ENCODE results near the gene CRYBB1. TPM values are rescaled to one million over a fixed set of nuclear protein-coding genes. Genes with fewer than 3 reads are reported as not detected.

Gene CRYBB1
- total RNA-seq, 1 donor from 2014 or later, result not detected

DNA sequence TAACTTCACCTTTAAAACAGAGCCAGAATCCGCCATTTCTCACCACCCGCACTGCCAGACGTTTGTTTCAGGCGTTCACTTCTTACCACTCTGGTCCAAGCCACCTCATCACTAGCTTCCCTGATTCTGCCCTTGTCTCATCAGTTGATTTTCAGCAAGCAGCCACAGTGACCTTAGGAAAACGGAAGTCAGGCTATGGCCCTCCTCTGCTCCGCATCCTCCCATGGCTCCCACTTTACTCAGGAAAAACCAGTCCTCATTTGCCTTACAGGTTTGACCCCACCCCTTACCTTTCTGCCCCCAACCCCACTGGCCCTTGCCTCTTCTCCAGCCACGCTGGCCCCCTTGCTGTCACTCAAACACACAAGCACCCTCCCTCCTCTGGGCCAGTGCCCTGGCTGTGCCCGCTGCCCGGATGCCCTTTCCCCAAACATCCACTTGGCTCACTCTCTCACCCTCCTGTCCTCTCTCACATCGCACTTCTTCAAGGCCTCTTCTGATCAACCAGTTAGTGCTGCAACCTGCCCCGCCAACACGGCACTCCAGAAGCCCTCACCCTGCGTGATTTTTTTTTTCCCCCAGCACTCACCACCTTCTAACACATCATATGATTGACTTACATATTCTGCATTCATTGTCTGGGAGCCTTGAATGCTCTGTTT lies 46.8 kb downstream of the CRYBB1 start:
- DNase-seq (ENCODE audit: low read depth), result no peak
- H3K4me3 ChIP-seq (ENCODE audit: low read depth, low read length), result no peak overlapping the region
- no peak for TF ChIP-seq CTCF (conservative IDR thresholded peaks at IDR 0.05; ENCODE audit: low read depth, low read length)

DNA sequence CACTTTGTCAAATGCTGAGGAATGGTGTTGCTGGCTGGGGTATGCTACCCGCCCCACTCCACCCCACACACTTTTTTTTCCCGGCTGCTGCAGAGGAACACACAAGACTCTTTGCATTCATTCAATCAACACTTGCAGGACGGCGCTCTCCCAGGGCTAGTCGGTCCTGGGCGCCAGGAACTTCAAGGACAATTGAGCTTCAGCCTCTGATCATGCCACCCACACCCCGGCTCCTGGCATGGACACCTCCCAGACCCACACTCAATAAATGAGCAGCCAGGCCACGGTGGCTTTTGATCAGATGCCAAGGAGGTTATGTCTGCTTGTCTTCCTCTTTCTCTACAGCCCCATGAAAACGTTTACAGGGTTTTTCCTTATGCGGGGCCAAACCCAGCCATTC lies 47.7 kb downstream of the CRYBB1 start:
- H3K4me3 ChIP-seq (ENCODE audit: low read depth, low read length), result no peak overlapping the region
- no peak for TF ChIP-seq CTCF (conservative IDR thresholded peaks at IDR 0.05; ENCODE audit: low read depth, low read length)
- DNase-seq (ENCODE audit: low read depth), result no peak

GRCh38 chr22:26568207-26568706 lies 49.6 kb downstream of the CRYBB1 start:
- H3K4me3 ChIP-seq (ENCODE audit: low read depth, low read length), result no peak overlapping the region
- TF ChIP-seq CTCF (conservative IDR thresholded peaks at IDR 0.05; ENCODE audit: low read depth, low read length), result no peak
- DNase-seq (ENCODE audit: low read depth), result no peak

- TF ChIP-seq CTCF (conservative IDR thresholded peaks at IDR 0.05; ENCODE audit: low read depth, low read length), result no peak
- no peak for DNase-seq (ENCODE audit: low read depth)
- no peak overlapping the region for H3K4me3 ChIP-seq (ENCODE audit: low read depth, low read length)
Observed at GRCh38 chr22:26567610-26568009, 50.2 kb downstream of the CRYBB1 start.

GRCh38 chr22:26566994-26567393 lies 50.8 kb downstream of the CRYBB1 start:
- DNase-seq (ENCODE audit: low read depth), result no peak
- H3K4me3 ChIP-seq (ENCODE audit: low read depth, low read length), result no peak overlapping the region
- no peak for TF ChIP-seq CTCF (conservative IDR thresholded peaks at IDR 0.05; ENCODE audit: low read depth, low read length)

DNA sequence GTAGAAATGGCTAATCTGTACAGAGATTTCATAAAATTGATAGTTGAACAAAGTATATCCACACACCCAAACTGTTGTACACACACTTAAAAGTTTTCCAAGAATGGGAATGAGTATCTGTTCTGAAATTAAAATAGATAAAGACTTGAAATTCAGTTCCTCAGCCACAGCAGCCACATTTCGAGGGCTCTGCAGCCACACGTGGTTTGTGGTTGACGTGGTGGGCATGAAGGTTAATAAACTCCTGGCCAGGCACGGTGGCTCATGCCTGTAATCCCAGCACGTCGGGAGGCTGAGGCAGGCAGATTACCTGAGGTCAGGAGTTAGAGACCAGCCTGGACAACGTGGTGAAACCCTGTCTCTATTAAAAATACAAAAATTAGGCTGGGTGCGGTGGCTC lies 51.9 kb downstream of the CRYBB1 start:
- DNase-seq (ENCODE audit: low read depth), result no peak
- H3K4me3 ChIP-seq (ENCODE audit: low read depth, low read length), result no peak overlapping the region
- TF ChIP-seq CTCF (conservative IDR thresholded peaks at IDR 0.05; ENCODE audit: low read depth, low read length), result no peak

- DNase-seq (ENCODE audit: low read depth), result no peak
- no peak overlapping the region for H3K4me3 ChIP-seq (ENCODE audit: low read depth, low read length)
- TF ChIP-seq CTCF (conservative IDR thresholded peaks at IDR 0.05; ENCODE audit: low read depth, low read length), result no peak
Observed at GRCh38 chr22:26565181-26565580, 52.6 kb downstream of the CRYBB1 start.
